ENCODE results near the gene HEG1.
A peak's percentile ranks its signal among the peaks of the same experiment; 100 is the strongest.

GRCh38 chr3:125061646-125062045, 5.8 kb upstream of the HEG1 start:
- TF ChIP-seq CTCF (IDR thresholded peaks at IDR 0.05) (peak in 1 of 3 donors; percentile 10), POLR2A (IDR thresholded peaks at IDR 0.05) (peak; percentile 3), EP300 (IDR thresholded peaks at IDR 0.05) (no peak)
